ENCODE results near the gene PCDH7. TPM values are rescaled to one million over a fixed set of nuclear protein-coding genes. Genes with fewer than 3 reads are reported as not detected.

The PCDH7 gene
- total and polyA plus RNA-seq, 8 donors, result 0.25 to 6.4 (median 0.47) TPM

DNA sequence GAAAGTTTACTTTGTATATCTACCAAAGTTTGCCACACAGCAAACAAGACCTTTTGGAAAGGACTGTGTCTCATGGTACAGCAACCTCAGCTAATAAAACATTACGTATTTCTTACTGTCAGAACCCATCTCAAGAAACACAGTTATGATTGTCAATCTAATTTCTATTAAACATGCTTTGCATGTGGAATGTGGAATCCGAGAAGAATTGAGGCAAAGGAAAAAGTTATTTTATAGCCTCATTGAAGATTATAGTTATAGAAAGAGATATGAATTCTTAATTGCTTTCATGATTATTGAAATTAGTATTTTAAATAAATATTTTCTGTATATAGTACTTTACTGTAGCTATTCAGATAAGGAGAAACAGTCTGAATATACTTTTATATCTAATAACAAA lies 5.4 kb downstream of the PCDH7 start:
- WGBS, 2 donors, result 50 to 65% methylated on average over 2 of the region's 2 CpGs
- DNase-seq (no peak), FAIRE-seq (no peak), ATAC-seq (no peak)
- no peaks in the 10 kb centered on the region for H3K36me3 ChIP-seq
- H3K27me3 ChIP-seq, result peaks cover 3 to 29% (median 12%) of the 10 kb centered on the region in 4 donors
- H3K27ac ChIP-seq, result no peak overlapping the region
- TF ChIP-seq, protein P1, sequence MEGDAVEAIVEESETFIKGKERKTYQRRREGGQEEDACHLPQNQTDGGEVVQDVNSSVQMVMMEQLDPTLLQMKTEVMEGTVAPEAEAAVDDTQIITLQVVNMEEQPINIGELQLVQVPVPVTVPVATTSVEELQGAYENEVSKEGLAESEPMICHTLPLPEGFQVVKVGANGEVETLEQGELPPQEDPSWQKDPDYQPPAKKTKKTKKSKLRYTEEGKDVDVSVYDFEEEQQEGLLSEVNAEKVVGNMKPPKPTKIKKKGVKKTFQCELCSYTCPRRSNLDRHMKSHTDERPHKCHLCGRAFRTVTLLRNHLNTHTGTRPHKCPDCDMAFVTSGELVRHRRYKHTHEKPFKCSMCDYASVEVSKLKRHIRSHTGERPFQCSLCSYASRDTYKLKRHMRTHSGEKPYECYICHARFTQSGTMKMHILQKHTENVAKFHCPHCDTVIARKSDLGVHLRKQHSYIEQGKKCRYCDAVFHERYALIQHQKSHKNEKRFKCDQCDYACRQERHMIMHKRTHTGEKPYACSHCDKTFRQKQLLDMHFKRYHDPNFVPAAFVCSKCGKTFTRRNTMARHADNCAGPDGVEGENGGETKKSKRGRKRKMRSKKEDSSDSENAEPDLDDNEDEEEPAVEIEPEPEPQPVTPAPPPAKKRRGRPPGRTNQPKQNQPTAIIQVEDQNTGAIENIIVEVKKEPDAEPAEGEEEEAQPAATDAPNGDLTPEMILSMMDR (IDR thresholded peaks at IDR 0.05), result no peak
- peaks cover 7 to 13% (median 11%) of the 10 kb centered on the region in 3 donors for H3K4me1 ChIP-seq
- no peaks in the 10 kb centered on the region for H3K9me3 ChIP-seq
- intact Hi-C loops (cut with DNase I), result no loop called here
- H3K4me3 ChIP-seq, result no peak overlapping the region

DNA sequence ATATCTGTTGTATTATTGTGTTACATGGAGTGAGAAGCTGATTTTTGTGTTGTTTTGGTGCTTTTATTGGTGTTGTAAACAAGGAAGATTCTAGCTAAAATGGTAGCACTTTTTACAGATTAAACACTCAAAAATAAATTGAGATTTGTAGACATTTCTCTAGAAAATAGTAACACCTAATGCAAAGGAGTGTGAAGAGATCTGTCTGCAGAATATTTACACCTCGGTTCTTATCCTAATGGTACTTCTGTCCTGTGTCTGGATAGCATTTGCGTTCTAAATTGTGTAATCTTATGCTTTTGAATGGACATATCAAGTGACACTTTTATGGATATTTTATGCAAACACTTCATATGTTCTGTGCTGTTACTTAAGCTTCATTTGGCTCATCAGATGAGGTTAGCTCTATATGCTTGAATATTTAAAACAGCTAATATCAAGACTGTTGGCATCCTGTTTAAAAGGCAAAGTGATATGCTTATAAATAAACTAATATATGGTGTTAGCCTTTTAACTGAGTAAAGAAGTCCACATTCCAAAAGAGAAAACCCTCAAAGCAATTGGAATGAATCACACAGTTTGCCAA lies 6.0 kb downstream of the PCDH7 start:
- Histone ChIP-seq H3K9me3 (no peaks in the 10 kb centered on the region), H3K36me3 (no peaks in the 10 kb centered on the region), H3K27me3 (peaks cover 2 to 26% (median 11%) of the 10 kb centered on the region in 4 donors), H3K4me3 (no peak overlapping the region), H3K27ac (no peak overlapping the region), H3K4me1 (peaks cover 3 to 9% (median 5%) of the 10 kb centered on the region in 3 donors)
- WGBS, 2 donors, result 38 to 66% methylated on average over 2 of the region's 2 CpGs
- no peak for DNase-seq
- ATAC-seq, result no peak
- no peak for FAIRE-seq
- intact Hi-C loops (cut with DNase I), result no loop called here
- TF ChIP-seq, protein P1 (IDR thresholded peaks at IDR 0.05), result no peak

DNA sequence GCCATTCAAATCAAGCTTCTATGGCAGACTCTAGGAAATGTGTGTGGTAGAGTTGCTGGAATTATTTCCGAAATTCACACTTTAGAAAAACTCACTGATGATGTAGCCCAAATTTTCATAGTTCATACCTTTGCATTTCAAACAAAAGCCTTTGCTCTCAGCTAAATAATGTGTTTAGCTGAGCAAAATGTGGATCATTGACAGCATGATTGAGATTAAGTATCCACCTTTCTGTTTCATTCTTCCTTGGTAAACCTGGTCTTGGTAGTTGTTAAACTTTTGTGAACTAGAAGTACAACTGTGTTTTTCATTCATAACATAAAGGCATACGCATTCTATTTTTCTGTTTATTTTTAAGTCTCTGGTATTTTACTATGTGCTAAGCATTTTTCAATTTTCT lies 7.2 kb downstream of the PCDH7 start:
- 61 to 80% methylated on average over 2 of the region's 2 CpGs for WGBS, 2 donors
- Histone ChIP-seq H3K4me3 (no peak overlapping the region), H3K9me3 (no peaks in the 10 kb centered on the region), H3K27me3 (peaks cover 0 to 17% (median 8%) of the 10 kb centered on the region in 4 donors), H3K4me1 (no peaks in the 10 kb centered on the region), H3K27ac (no peak overlapping the region), H3K36me3 (no peaks in the 10 kb centered on the region)
- no peak for ATAC-seq
- intact Hi-C loops (cut with DNase I), result no loop called here
- DNase-seq, result no peak
- FAIRE-seq, result no peak
- TF ChIP-seq, protein P1 (IDR thresholded peaks at IDR 0.05), result no peak

DNA sequence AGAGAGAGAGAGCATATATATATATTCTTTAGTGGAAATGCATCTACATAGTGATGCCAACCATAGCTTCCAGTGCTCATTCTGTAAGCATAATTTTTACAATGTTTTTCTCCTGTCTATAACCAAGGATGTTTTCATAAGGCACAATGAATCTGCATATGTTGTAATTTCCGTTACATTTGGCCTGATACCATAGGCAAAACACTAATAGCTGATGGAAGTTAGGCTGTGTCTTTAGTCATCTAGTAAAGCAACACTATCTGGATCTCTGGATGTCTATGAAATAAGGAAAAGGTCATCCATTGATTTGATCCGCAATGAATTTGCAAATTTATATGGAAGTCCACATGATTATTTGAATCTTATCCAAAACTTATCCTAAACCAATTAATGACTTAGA lies 8.1 kb downstream of the PCDH7 start:
- intact Hi-C loops (cut with DNase I), result no loop called here
- TF ChIP-seq, protein P1 (IDR thresholded peaks at IDR 0.05), result no peak
- FAIRE-seq (no peak), DNase-seq (no peak), ATAC-seq (no peak)
- no peak overlapping the region for H3K4me3 ChIP-seq
- H3K36me3 ChIP-seq, result no peaks in the 10 kb centered on the region
- H3K27me3 ChIP-seq, result peaks cover 0 to 8% (median 3%) of the 10 kb centered on the region in 4 donors
- WGBS, 2 donors, result 69 to 96% methylated on average over 2 of the region's 2 CpGs
- H3K27ac ChIP-seq, result no peak overlapping the region
- no peaks in the 10 kb centered on the region for H3K4me1 ChIP-seq
- no peaks in the 10 kb centered on the region for H3K9me3 ChIP-seq

DNA sequence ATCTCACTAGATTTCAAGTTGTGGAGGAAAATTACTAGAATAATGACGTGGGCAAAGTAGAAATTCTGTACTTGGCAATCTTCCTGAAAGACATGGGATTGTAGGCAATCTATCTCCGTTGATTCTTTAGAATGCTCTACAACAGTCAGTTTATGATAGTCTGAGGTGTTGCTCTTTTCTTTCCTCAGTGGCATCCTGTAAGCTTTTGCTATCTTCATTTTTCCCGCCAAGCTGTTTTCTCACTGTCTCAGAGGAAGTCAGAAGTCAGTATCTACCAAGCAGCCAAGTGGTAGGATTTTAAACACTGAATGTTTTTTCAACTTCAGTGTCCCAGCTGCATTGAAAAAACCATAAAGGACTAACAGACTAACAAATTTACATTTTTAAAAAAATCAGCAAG lies 23.7 kb downstream of the PCDH7 start:
- ATAC-seq (no peak), FAIRE-seq (no peak), DNase-seq (no peak)
- H3K27me3 ChIP-seq, result no peaks in the 10 kb centered on the region
- WGBS, 2 donors, result 48 to 65% methylated on average over 3 of the region's 3 CpGs
- no peaks in the 10 kb centered on the region for H3K4me1 ChIP-seq
- TF ChIP-seq, protein P1 (IDR thresholded peaks at IDR 0.05), result no peak
- no peaks in the 10 kb centered on the region for H3K36me3 ChIP-seq
- intact Hi-C loops (cut with DNase I), result no loop called here
- H3K9me3 ChIP-seq, result no peaks in the 10 kb centered on the region
- no peak overlapping the region for H3K4me3 ChIP-seq
- H3K27ac ChIP-seq, result no peak overlapping the region

All from pancreas (tissue), 10 donors.